Peyer's patch (tissue), 4 donors: ENCODE data around the gene DTD2.

Experiments used
- POLR2A ChIP-seq, 2 donors: fragments of 450-650 bp; IDR thresholded peaks; one replicate each; pipeline ENCODE4 v1.5.1; 2017; ENCODE audit warnings: antibody characterized with exemption in 2 of 2, mild to moderate bottlenecking in 2 of 2, moderate library complexity in 2 of 2
- TF ChIP-seq, protein P1 (sequence below), 6 experiments: fragments of 450-650 bp in 4 of 6; fragments of 200-600 bp in 2 of 6; sonication (generic) in 1 of 6; IDR thresholded peaks; one replicate each; pipeline ENCODE4 v1.5.1; 2017 to 2019; ENCODE audit warnings: antibody characterized with exemption in 6 of 6, mild to moderate bottlenecking in 3 of 6, moderate library complexity in 1 of 6

DNA sequence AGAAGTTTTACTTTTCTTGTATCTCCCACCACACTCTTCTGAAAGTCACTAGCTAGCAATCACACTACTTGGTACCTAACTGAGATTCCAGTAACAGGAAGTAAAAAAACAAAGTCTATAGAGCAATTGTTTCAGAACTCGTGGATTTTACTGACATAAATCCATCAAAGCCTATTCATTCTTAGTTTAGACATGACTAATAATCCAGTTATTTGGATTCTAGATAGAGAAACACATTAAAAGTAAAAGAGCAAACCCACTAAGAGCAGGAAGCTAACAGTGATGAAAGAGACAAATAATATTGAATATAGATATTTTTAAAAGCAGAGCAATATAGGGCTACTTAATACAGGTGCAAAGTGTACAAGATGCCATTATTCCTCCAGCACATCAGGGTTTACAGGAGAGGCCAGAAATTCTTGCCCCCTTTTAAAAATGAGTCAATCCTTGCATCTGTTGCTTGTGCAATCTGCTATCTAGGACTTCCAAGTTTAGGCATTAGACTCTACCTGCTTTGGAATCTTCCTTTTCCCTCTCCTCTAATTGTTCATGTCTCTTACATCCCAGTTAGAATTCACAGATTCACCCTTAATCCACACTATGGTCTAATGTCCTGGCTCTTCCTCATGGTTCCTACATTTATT, 43.0 kb downstream of the DTD2 start:
- TF ChIP-seq, protein P1, sequence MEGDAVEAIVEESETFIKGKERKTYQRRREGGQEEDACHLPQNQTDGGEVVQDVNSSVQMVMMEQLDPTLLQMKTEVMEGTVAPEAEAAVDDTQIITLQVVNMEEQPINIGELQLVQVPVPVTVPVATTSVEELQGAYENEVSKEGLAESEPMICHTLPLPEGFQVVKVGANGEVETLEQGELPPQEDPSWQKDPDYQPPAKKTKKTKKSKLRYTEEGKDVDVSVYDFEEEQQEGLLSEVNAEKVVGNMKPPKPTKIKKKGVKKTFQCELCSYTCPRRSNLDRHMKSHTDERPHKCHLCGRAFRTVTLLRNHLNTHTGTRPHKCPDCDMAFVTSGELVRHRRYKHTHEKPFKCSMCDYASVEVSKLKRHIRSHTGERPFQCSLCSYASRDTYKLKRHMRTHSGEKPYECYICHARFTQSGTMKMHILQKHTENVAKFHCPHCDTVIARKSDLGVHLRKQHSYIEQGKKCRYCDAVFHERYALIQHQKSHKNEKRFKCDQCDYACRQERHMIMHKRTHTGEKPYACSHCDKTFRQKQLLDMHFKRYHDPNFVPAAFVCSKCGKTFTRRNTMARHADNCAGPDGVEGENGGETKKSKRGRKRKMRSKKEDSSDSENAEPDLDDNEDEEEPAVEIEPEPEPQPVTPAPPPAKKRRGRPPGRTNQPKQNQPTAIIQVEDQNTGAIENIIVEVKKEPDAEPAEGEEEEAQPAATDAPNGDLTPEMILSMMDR (IDR thresholded peaks at IDR 0.05) = no peak
- no peak for TF ChIP-seq POLR2A (IDR thresholded peaks at IDR 0.05)
